NCI-H345 treated with DMSO at 0.1 percent for 48 hours (cell line): ENCODE results near the gene SRC.
"Not testable (repeated sequence)": the region's sequence is repeated elsewhere in the genome, so short reads cannot be mapped to it uniquely, and the experiment has no call there.

Experiments used
- DNase-seq: peaks from one replicate; lab custom pipeline; 2025; ENCODE audit not compliant: unreplicated experiment; lab: John Stamatoyannopoulos, UW

SRC gene

GRCh38 chr20:37361336-37361735 lies 15.4 kb downstream of the SRC start:
- no peak for DNase-seq

GRCh38 chr20:37362231-37362792 lies 16.4 kb downstream of the SRC start:
- no peak for DNase-seq

GRCh38 chr20:37362821-37363220 lies 16.9 kb downstream of the SRC start:
- no peak for DNase-seq

- DNase-seq, result no peak
Measured at GRCh38 chr20:37363221-37364012, 17.5 kb downstream of the SRC start.

- DNase-seq, result no peak
Measured at GRCh38 chr20:37364013-37364926, 18.3 kb downstream of the SRC start.

- DNase-seq, result no peak
Measured at GRCh38 chr20:37364927-37365272, 19.0 kb downstream of the SRC start.

GRCh38 chr20:37365760-37366638 lies 20.1 kb downstream of the SRC start:
- DNase-seq, result no peak

- DNase-seq, result no peak
Measured at GRCh38 chr20:37366743-37367142, 20.8 kb downstream of the SRC start.

GRCh38 chr20:37369846-37370245 lies 23.9 kb downstream of the SRC start:
- no peak for DNase-seq

GRCh38 chr20:37371845-37372244 lies 25.9 kb downstream of the SRC start:
- DNase-seq, result not testable (repeated sequence)

GRCh38 chr20:37372441-37372840 lies 26.5 kb downstream of the SRC start:
- no peak for DNase-seq

- DNase-seq, result no peak
Measured at GRCh38 chr20:37373020-37373598, 27.2 kb downstream of the SRC start.

- no peak for DNase-seq
Measured at GRCh38 chr20:37375227-37375626, 29.3 kb downstream of the SRC start.

GRCh38 chr20:37376324-37376723 lies 30.4 kb downstream of the SRC start:
- DNase-seq, result no peak

- no peak for DNase-seq
Measured at GRCh38 chr20:37376791-37377190, 30.9 kb downstream of the SRC start.

GRCh38 chr20:37377346-37378081 lies 31.6 kb downstream of the SRC start:
- no peak for DNase-seq

- no peak for DNase-seq
Measured at GRCh38 chr20:37378420-37378784, 32.5 kb downstream of the SRC start.

GRCh38 chr20:37378785-37379598 lies 33.1 kb downstream of the SRC start:
- no peak for DNase-seq
